Measurements from ENCODE around the gene AUNIP.

AUNIP gene

DNA sequence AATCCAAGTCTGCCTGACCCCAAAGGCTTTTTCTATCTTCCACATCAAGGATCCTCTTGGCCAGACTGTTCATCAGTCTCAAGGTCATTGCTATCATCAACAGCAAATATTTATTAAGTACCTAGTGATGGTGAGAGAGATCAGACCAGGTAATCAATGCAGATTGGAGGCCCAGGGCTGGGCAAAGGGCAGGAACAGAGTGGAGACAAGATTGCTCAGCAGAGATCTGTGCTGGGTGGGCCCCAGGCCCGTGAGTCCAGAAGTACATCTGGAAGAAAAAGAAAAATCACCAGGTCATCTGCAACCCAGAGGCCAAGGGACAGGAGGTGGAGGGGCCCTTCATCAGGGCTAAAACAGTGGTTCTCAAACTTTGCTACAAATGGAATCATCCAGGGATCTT, 26.3 kb upstream of the AUNIP start:
- Histone ChIP-seq H2AK5ac (ENCODE audit: low read length) (no peak overlapping the region), H3K9ac (ENCODE audit: low read length) (no peak overlapping the region), H2BK120ac (ENCODE audit: insufficient read depth, low read length, poor library complexity) (no peak overlapping the region), H3K36me3 (ENCODE audit: control insufficient read depth in 1 of 2, insufficient read depth in 2 of 2, low read length in 2 of 2) (peaks cover 0 to 6% of the 10 kb centered on the region in 2 experiments), H3K4me1 (ENCODE audit: control insufficient read depth in 1 of 2, insufficient read depth in 2 of 2, low read length in 2 of 2) (peaks cover 12 to 20% of the 10 kb centered on the region in 2 experiments), H3K4me3 (ENCODE audit: low read depth, low read length) (no peak overlapping the region), H3K27me3 (ENCODE audit: insufficient read depth, low read length) (no peaks in the 10 kb centered on the region), H2BK12ac (ENCODE audit: low read length) (no peak overlapping the region), H3K23ac (ENCODE audit: low read length) (no peak overlapping the region), H3K4ac (ENCODE audit: low read depth, low read length) (no peak overlapping the region), H2BK5ac (ENCODE audit: low read depth, low read length, poor library complexity) (no peak overlapping the region), H4K12ac (ENCODE audit: low read depth, low read length) (no peak overlapping the region), H3K79me2 (ENCODE audit: control insufficient read depth, insufficient read depth, low read length, poor library complexity) (no peaks in the 10 kb centered on the region), H3K27ac (ENCODE audit: low read depth, low read length) (no peak overlapping the region), H3K4me2 (ENCODE audit: low read length) (no peak overlapping the region), H3K79me1 (ENCODE audit: low read length) (peaks cover 9% of the 10 kb centered on the region), H3K14ac (ENCODE audit: low read length) (no peak overlapping the region), H4K91ac (ENCODE audit: low read depth, low read length) (no peak overlapping the region), H2AFZ (ENCODE audit: insufficient read depth, low read length, poor library complexity) (no peak overlapping the region), H3K9me3 (ENCODE audit: insufficient read depth, low read depth, low read length) (no peaks in the 10 kb centered on the region), H3K18ac (ENCODE audit: low read length) (no peak overlapping the region), H4K8ac (ENCODE audit: low read depth, low read length) (no peak overlapping the region)
- no CpG with 5 or more reads among the region's 1 CpG for WGBS (ENCODE audit: extremely low coverage, insufficient coverage, insufficient read length)
- DNase-seq: no peak

GRCh38 chr1:25881266-25881665, 22.0 kb upstream of the AUNIP start:
- WGBS (ENCODE audit: extremely low coverage, insufficient coverage, insufficient read length): no CpG with 5 or more reads among the region's 11 CpGs

GRCh38 chr1:25880518-25880917, 21.3 kb upstream of the AUNIP start:
- Histone ChIP-seq H2BK5ac (ENCODE audit: low read depth, low read length, poor library complexity) (no peak overlapping the region), H3K4me1 (ENCODE audit: control insufficient read depth in 1 of 2, insufficient read depth in 2 of 2, low read length in 2 of 2) (peaks cover 20 to 34% of the 10 kb centered on the region in 2 experiments), H3K23ac (ENCODE audit: low read length) (no peak overlapping the region), H3K4ac (ENCODE audit: low read depth, low read length) (no peak overlapping the region), H3K9me3 (ENCODE audit: insufficient read depth, low read depth, low read length) (no peaks in the 10 kb centered on the region), H2BK120ac (ENCODE audit: insufficient read depth, low read length, poor library complexity) (peak overlapping the region; percentile 8), H3K4me3 (ENCODE audit: low read depth, low read length) (no peak overlapping the region), H3K79me2 (ENCODE audit: control insufficient read depth, insufficient read depth, low read length, poor library complexity) (peaks cover 2% of the 10 kb centered on the region), H4K8ac (ENCODE audit: low read depth, low read length) (no peak overlapping the region), H3K4me2 (ENCODE audit: low read length) (no peak overlapping the region), H3K18ac (ENCODE audit: low read length) (no peak overlapping the region), H2BK12ac (ENCODE audit: low read length) (no peak overlapping the region), H2AFZ (ENCODE audit: insufficient read depth, low read length, poor library complexity) (no peak overlapping the region), H3K9ac (ENCODE audit: low read length) (no peak overlapping the region), H3K27me3 (ENCODE audit: insufficient read depth, low read length) (no peaks in the 10 kb centered on the region), H4K12ac (ENCODE audit: low read depth, low read length) (no peak overlapping the region), H4K91ac (ENCODE audit: low read depth, low read length) (peak overlapping the region; percentile 44), H3K36me3 (ENCODE audit: control insufficient read depth in 1 of 2, insufficient read depth in 2 of 2, low read length in 2 of 2) (peaks cover 0 to 3% of the 10 kb centered on the region in 2 experiments), H2AK5ac (ENCODE audit: low read length) (no peak overlapping the region), H3K14ac (ENCODE audit: low read length) (no peak overlapping the region), H3K27ac (ENCODE audit: low read depth, low read length) (no peak overlapping the region), H3K79me1 (ENCODE audit: low read length) (peaks cover 18% of the 10 kb centered on the region)
- WGBS (ENCODE audit: extremely low coverage, insufficient coverage, insufficient read length): no CpG with 5 or more reads among the region's 5 CpGs
- no peak for DNase-seq

More at GRCh38 chr1:25881266-25881665, 22.0 kb upstream of the AUNIP start:
- Histone ChIP-seq H3K9ac (ENCODE audit: low read length) (no peak overlapping the region), H3K4ac (ENCODE audit: low read depth, low read length) (no peak overlapping the region), H3K79me2 (ENCODE audit: control insufficient read depth, insufficient read depth, low read length, poor library complexity) (peaks cover under 1% of the 10 kb centered on the region), H3K4me2 (ENCODE audit: low read length) (no peak overlapping the region), H2AFZ (ENCODE audit: insufficient read depth, low read length, poor library complexity) (no peak overlapping the region), H4K12ac (ENCODE audit: low read depth, low read length) (no peak overlapping the region), H3K14ac (ENCODE audit: low read length) (no peak overlapping the region), H2BK120ac (ENCODE audit: insufficient read depth, low read length, poor library complexity) (peak overlapping the region; percentile 20), H2BK12ac (ENCODE audit: low read length) (no peak overlapping the region), H3K79me1 (ENCODE audit: low read length) (peaks cover 10% of the 10 kb centered on the region), H3K9me3 (ENCODE audit: insufficient read depth, low read depth, low read length) (no peaks in the 10 kb centered on the region), H3K27ac (ENCODE audit: low read depth, low read length) (no peak overlapping the region), H2AK5ac (ENCODE audit: low read length) (peak overlapping the region; percentile 45), H3K27me3 (ENCODE audit: insufficient read depth, low read length) (no peaks in the 10 kb centered on the region), H3K18ac (ENCODE audit: low read length) (no peak overlapping the region), H3K4me3 (ENCODE audit: low read depth, low read length) (no peak overlapping the region), H3K23ac (ENCODE audit: low read length) (no peak overlapping the region), H3K4me1 (ENCODE audit: control insufficient read depth in 1 of 2, insufficient read depth in 2 of 2, low read length in 2 of 2) (peaks cover 16 to 30% of the 10 kb centered on the region in 2 experiments), H2BK5ac (ENCODE audit: low read depth, low read length, poor library complexity) (no peak overlapping the region), H4K8ac (ENCODE audit: low read depth, low read length) (no peak overlapping the region), H3K36me3 (ENCODE audit: control insufficient read depth in 1 of 2, insufficient read depth in 2 of 2, low read length in 2 of 2) (peaks cover 0 to 3% of the 10 kb centered on the region in 2 experiments), H4K91ac (ENCODE audit: low read depth, low read length) (peak overlapping the region; percentile 6)
- DNase-seq: no peak

DNA sequence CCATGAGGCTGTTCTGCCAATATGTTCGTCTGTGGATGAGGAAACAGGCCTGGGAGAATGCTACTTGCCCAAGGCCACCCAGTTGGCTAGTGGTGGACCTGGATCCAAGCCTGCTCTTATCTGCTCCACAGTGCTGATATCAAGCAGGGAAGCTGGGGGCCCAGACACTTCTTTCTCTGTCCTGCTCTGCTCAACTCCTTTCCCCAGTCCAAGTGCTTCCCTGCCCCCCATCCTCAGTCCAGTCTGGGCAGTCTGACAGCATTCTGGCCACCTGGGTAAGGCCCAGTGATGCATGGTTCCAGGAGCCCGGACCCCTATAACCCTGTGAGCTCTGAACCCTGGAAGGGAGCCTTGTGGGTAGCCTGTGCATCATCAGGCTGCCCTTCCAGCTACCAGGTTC, 20.4 kb upstream of the AUNIP start:
- Histone ChIP-seq H3K9ac (ENCODE audit: low read length) (no peak overlapping the region), H4K8ac (ENCODE audit: low read depth, low read length) (peak overlapping the region; percentile 11), H3K4me2 (ENCODE audit: low read length) (peak overlapping the region; percentile 9), H3K4ac (ENCODE audit: low read depth, low read length) (no peak overlapping the region), H3K4me1 (ENCODE audit: control insufficient read depth in 1 of 2, insufficient read depth in 2 of 2, low read length in 2 of 2) (peaks cover 23 to 37% of the 10 kb centered on the region in 2 experiments), H3K14ac (ENCODE audit: low read length) (peak overlapping the region; percentile 50), H3K18ac (ENCODE audit: low read length) (peak overlapping the region; percentile 12), H4K12ac (ENCODE audit: low read depth, low read length) (peak overlapping the region; percentile 20), H3K4me3 (ENCODE audit: low read depth, low read length) (no peak overlapping the region), H2AFZ (ENCODE audit: insufficient read depth, low read length, poor library complexity) (no peak overlapping the region), H2AK5ac (ENCODE audit: low read length) (peak overlapping the region; percentile 20), H4K91ac (ENCODE audit: low read depth, low read length) (peak overlapping the region; percentile 44), H3K79me2 (ENCODE audit: control insufficient read depth, insufficient read depth, low read length, poor library complexity) (peaks cover 8% of the 10 kb centered on the region), H2BK120ac (ENCODE audit: insufficient read depth, low read length, poor library complexity) (peak overlapping the region; percentile 2), H2BK12ac (ENCODE audit: low read length) (peak overlapping the region; percentile 16), H3K79me1 (ENCODE audit: low read length) (peaks cover 25% of the 10 kb centered on the region), H3K36me3 (ENCODE audit: control insufficient read depth in 1 of 2, insufficient read depth in 2 of 2, low read length in 2 of 2) (no peaks in the 10 kb centered on the region), H3K27me3 (ENCODE audit: insufficient read depth, low read length) (no peaks in the 10 kb centered on the region), H3K9me3 (ENCODE audit: insufficient read depth, low read depth, low read length) (no peaks in the 10 kb centered on the region), H3K23ac (ENCODE audit: low read length) (no peak overlapping the region), H2BK5ac (ENCODE audit: low read depth, low read length, poor library complexity) (peak overlapping the region; percentile 1), H3K27ac (ENCODE audit: low read depth, low read length) (peak overlapping the region; percentile 70)
- DNase-seq: peak; percentile 63 to 77
- WGBS (ENCODE audit: extremely low coverage, insufficient coverage, insufficient read length): no CpG with 5 or more reads among the region's 2 CpGs
